NCI-H1092 treated with DMSO at 0.1 percent for 48 hours (cell line): ENCODE results near the gene OLIG1.

Experiments used
- DNase-seq: peaks from one replicate; lab custom pipeline; 2025; lab: John Stamatoyannopoulos, UW

OLIG1 gene

GRCh38 chr21:33063375-33063883, 6.5 kb upstream of the OLIG1 start:
- no peak for DNase-seq

- no peak for DNase-seq
Observed at GRCh38 chr21:33063907-33064622, 5.9 kb upstream of the OLIG1 start.

GRCh38 chr21:33064623-33065390, 5.1 kb upstream of the OLIG1 start:
- DNase-seq = no peak

GRCh38 chr21:33067043-33067442, 2.9 kb upstream of the OLIG1 start:
- no peak for DNase-seq

GRCh38 chr21:33067457-33067856, 2.5 kb upstream of the OLIG1 start:
- DNase-seq = no peak

- no peak for DNase-seq
Observed at GRCh38 chr21:33069243-33069642, 698 bp upstream of the OLIG1 start.

GRCh38 chr21:33069645-33069993, 322 bp upstream of the OLIG1 start:
- DNase-seq = no peak

- no peak for DNase-seq
Observed at GRCh38 chr21:33070744-33070997, 730 bp downstream of the OLIG1 start.

- DNase-seq = no peak
Observed at GRCh38 chr21:33070998-33071769, 1.2 kb downstream of the OLIG1 start.

GRCh38 chr21:33071770-33072306, 1.9 kb downstream of the OLIG1 start:
- no peak for DNase-seq

- no peak for DNase-seq
Observed at GRCh38 chr21:33073636-33074035, 3.7 kb downstream of the OLIG1 start.

- DNase-seq = no peak
Observed at GRCh38 chr21:33075128-33075527, 5.2 kb downstream of the OLIG1 start.

GRCh38 chr21:33075596-33076195, 5.8 kb downstream of the OLIG1 start:
- DNase-seq = no peak

GRCh38 chr21:33076600-33077329, 6.8 kb downstream of the OLIG1 start:
- DNase-seq = no peak

- no peak for DNase-seq
Observed at GRCh38 chr21:33078907-33079582, 9.1 kb downstream of the OLIG1 start.

- DNase-seq = no peak
Observed at GRCh38 chr21:33080376-33080775, 10.4 kb downstream of the OLIG1 start.

- DNase-seq = no peak
Observed at GRCh38 chr21:33080776-33081175, 10.8 kb downstream of the OLIG1 start.

GRCh38 chr21:33088384-33088783, 18.4 kb downstream of the OLIG1 start:
- no peak for DNase-seq

- DNase-seq = no peak
Observed at GRCh38 chr21:33089395-33090119, 19.6 kb downstream of the OLIG1 start.

GRCh38 chr21:33096426-33096825, 26.5 kb downstream of the OLIG1 start:
- no peak for DNase-seq
